ENCODE measurements around the gene KLHL26.

The KLHL26 gene

GRCh38 chr19:18636183-18636968 is 452 bp upstream of the KLHL26 start (continued):
- peak; percentile 44; the same call in 1 of the 2 replicates for TF ChIP-seq ZBTB17 (tag by site-specific recombination; IDR thresholded peaks at IDR 0.05)
- peak; percentile 66; the same call in 1 of the 2 replicates for TF ChIP-seq ZNF366 (tag by site-specific recombination; conservative IDR thresholded peaks at IDR 0.05)
- TF ChIP-seq EGR2 (tag by site-specific recombination; IDR thresholded peaks at IDR 0.05; ENCODE audit: low read depth): no peak
- TF ChIP-seq KLF7 (tag by site-specific recombination; IDR thresholded peaks at IDR 0.05; ENCODE audit: borderline replicate concordance): 0 out of 2 replicates have a peak, but pooled peaks have one; percentile 68

GRCh38 chr19:18637673-18638630 is 1.1 kb downstream of the KLHL26 start:
- peaks cover 8% of the 10 kb centered on the region; the same call in 1 of the 2 replicates for H3K4me1 ChIP-seq (ENCODE audit: control insufficient read depth, insufficient read depth, low read length)
- CTCF ChIA-PET: no interaction called here
- no peaks in the 10 kb centered on the region for H3K9me3 ChIP-seq (ENCODE audit: control insufficient read depth, insufficient read depth, low read depth, low read length)
- POLR2A ChIA-PET: interaction anchor here (0.6 to 0.7 kb wide), 2 partner anchors 44 to 49 kb away, joined by 3 to 6 read pairs; no protein-coding TSS in a partner anchor
- no peaks in the 10 kb centered on the region; a peak in 1 of 3 replicates for H3K36me3 ChIP-seq (ENCODE audit: control insufficient read depth in 2 of 2, insufficient read depth in 1 of 2, low read length in 2 of 2)
- peak overlapping the region; percentile 68; the same call in 1 of the 2 replicates for H3K27ac ChIP-seq (ENCODE audit: extremely low read depth, low read depth, low read length)
- peak overlapping the region; percentile 86 for H3K4me3 ChIP-seq (ENCODE audit: low read depth, low read length)
- TF ChIP-seq PRDM4 (tag by site-specific recombination; IDR thresholded peaks at IDR 0.05) (no peak), ZNF623 (tag by site-specific recombination; IDR thresholded peaks at IDR 0.05) (no peak), ZNF596 (tag by site-specific recombination; IDR thresholded peaks at IDR 0.05) (no peak), GLIS2 (tag by site-specific recombination; IDR thresholded peaks at IDR 0.05) (0 out of 2 replicates have a peak, but pooled peaks have one; percentile 4), ZBTB21 (tag by site-specific recombination; IDR thresholded peaks at IDR 0.05) (no peak), KLF1 (tag by site-specific recombination; IDR thresholded peaks at IDR 0.05) (no peak), ZNF768 (tag by site-specific recombination; IDR thresholded peaks at IDR 0.05) (no peak), YY1 (tag by site-specific recombination; IDR thresholded peaks at IDR 0.05) (no peak), KLF10 (tag by site-specific recombination; IDR thresholded peaks at IDR 0.05) (peak; percentile 47; the same call in 1 of the 2 replicates), ZNF211 (tag by site-specific recombination; IDR thresholded peaks at IDR 0.05; ENCODE audit: low read depth) (no peak), ZNF202 (tag by site-specific recombination; IDR thresholded peaks at IDR 0.05; ENCODE audit: borderline replicate concordance) (no peak), ZNF239 (tag by site-specific recombination; IDR thresholded peaks at IDR 0.05) (no peak), ZNF621 (tag by site-specific recombination; IDR thresholded peaks at IDR 0.05) (no peak), MYNN (tag by site-specific recombination; IDR thresholded peaks at IDR 0.05; ENCODE audit: borderline replicate concordance) (no peak), HOXA7 (CRISPR knock-in tag; IDR thresholded peaks at IDR 0.05; ENCODE audit: borderline replicate concordance) (no peak), ZNF792 (tag by site-specific recombination; IDR thresholded peaks at IDR 0.05) (no peak), WT1 (tag by site-specific recombination; IDR thresholded peaks at IDR 0.05) (no peak), ZNF335 (tag by site-specific recombination; conservative IDR thresholded peaks at IDR 0.05) (peak; percentile 26; the same call in 1 of the 2 replicates), ZNF555 (tag by site-specific recombination; conservative IDR thresholded peaks at IDR 0.05) (no peak), ZBTB49 (tag by site-specific recombination; IDR thresholded peaks at IDR 0.05; ENCODE audit: low read depth) (no peak), ZNF10 (tag by site-specific recombination; IDR thresholded peaks at IDR 0.05) (no peak), ZNF280C (tag by site-specific recombination; IDR thresholded peaks at IDR 0.05) (no peak), ZNF654 (tag by site-specific recombination; IDR thresholded peaks at IDR 0.05; ENCODE audit: low read depth) (no peak), ZNF510 (tag by site-specific recombination; IDR thresholded peaks at IDR 0.05; ENCODE audit: insufficient replicate concordance) (no peak)

All from HEK293 (cell line).